AG08395 (cell line): Measurements from ENCODE around the gene CBS.
"Not testable (repeated sequence)": the region's sequence is repeated elsewhere in the genome, so short reads cannot be mapped to it uniquely, and the experiment has no call there.

Source experiments
- DNase-seq: peaks from one replicate; pipeline ENCODE4 v3.0.0; 2012; ENCODE audit warnings: mixed read lengths, low spot score

The CBS gene

DNA sequence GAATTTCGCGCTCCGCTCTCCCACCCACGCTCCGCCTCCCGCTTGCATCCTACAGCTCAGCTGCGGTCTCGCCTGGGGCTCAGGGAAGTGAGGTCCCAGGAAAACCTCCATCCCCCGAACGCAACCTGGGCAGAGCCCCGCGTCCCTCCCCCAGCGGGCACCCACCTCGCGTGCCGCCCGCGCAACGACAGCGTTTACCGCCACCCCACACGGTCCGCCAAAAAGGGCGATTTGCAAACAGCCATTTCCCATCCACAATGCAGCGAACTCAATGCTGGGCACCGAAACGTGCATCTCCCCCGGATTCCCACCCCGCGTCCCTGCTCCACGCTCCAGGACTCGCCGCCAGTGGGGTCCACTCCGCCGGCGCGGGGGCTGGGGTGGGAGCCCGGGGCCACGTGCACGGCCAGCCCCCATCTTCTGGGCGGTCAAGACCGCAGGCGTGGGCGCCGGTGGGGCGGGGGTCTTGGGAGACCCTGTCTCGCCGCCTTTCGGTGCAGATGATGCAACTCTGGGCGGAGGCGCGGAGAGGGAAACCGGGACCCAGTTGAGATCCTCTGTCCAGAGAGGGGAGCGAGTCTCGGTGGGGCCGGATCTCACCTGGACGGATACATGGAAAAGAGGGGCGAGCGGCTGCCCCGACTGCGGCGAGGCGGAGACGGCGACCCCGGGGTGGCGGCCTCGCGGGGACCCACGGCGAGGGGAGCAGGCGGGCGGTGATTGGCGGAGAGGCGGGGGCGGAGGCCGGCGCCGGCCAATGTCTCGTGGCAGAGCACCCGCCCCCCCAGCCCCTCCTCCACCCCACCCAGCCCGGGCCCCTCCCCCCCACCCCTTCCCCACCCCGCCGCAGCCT is at the start of gene CBS:
Gene CBS (minus strand): TSS at position 666 of the 853 bp plus-strand sequence. CDS start 3,642 bp downstream, outside the sequence.
- DNase-seq, result not testable (repeated sequence)

DNA sequence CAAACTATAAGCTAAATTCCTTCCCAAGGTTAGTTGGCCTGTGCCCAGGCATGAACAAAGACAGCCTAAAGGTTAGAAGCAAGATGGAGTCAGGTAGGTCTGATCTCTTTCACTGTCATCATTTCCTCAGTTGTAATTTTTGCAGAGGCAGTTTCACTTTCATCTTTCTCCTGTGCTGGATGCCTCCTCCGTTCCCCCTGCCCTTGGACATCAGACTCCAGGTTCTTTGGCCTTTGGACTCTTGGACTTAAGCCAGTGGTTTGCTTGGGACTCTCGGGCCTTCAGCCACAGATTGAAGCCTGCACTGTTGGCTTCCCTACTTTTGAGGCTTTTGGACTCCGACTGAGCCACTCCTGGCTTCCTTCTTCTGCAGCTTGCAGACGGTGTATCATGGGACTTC is 40.3 kb upstream of the CBS start:
- not testable (repeated sequence) for DNase-seq

DNA sequence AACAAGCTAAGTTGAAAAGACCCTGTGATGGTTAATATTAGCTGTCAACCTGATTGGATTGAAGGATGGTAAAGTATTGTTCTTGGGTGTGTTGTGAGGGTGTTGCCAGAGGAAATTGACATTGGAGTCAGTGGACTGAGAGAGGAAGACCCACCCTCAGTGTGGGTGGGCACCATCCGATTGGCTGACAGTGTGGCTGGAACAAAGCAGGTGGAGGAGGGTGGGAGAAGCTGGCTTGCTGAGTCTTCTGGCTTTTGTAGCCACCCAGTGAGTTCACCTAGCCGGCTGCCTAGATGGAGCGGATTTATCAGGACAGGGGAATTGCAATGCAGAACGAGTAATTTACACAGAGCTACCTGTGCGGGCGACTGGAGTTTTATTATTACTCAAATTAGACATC is 38.8 kb upstream of the CBS start:
- not testable (repeated sequence) for DNase-seq

DNA sequence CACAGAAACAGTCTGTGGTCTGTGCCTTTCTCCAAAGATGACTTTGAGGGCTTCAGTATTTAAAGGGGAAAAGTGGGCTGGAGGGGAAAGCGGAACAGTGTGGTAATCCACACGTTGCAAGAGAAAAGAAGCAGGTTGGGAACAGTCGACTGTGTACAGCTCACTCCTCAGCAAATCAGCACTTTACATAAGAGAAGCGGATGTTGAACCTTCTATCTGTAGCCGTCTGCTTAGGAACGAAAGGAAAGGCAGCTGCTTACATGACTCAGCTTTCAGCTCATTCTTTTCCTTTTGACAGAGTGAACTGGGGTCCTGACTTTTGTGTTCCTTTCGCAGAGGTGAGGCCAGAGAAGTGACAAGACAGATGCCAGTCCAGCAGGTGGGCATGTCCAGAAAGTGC is 33.4 kb upstream of the CBS start:
- not testable (repeated sequence) for DNase-seq

DNA sequence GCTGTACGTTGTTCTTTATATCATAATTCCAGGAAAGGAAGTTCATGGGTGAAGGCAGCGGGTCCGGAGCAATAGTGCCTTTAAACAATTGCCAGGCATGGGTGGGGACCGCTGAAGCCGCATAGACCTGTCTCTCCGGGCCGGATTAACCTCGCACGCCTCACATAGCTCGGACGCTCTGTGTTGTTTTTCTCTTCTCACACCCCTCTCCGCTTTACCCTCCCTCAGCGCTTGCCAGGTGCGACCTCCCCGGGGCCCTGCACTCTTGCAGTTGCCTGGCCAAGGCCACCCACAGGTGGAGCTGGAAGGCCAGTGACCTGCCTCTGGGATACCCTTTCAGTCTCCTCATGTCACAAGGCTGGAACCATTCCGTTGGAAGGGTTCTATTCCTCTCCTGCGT is 32.5 kb upstream of the CBS start:
- DNase-seq, result not testable (repeated sequence)

DNA sequence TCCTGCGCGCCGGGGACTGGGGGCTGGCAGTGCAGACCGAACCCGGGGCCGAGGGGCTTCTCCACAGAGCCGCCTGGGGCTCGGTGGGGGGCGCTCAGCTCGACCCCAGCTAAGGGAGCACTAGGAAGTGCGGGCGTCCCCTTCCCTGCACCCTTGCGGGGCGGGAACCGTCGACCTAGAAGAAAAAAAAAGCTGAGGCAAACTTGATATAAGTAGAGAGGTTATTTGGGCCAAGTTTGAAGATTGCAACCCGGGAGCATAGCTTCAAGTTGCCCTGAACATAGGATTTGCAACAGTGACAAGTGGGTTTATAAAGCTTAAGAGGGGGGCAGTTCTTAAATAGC is 32.1 kb upstream of the CBS start:
- DNase-seq, result not testable (repeated sequence)

DNA sequence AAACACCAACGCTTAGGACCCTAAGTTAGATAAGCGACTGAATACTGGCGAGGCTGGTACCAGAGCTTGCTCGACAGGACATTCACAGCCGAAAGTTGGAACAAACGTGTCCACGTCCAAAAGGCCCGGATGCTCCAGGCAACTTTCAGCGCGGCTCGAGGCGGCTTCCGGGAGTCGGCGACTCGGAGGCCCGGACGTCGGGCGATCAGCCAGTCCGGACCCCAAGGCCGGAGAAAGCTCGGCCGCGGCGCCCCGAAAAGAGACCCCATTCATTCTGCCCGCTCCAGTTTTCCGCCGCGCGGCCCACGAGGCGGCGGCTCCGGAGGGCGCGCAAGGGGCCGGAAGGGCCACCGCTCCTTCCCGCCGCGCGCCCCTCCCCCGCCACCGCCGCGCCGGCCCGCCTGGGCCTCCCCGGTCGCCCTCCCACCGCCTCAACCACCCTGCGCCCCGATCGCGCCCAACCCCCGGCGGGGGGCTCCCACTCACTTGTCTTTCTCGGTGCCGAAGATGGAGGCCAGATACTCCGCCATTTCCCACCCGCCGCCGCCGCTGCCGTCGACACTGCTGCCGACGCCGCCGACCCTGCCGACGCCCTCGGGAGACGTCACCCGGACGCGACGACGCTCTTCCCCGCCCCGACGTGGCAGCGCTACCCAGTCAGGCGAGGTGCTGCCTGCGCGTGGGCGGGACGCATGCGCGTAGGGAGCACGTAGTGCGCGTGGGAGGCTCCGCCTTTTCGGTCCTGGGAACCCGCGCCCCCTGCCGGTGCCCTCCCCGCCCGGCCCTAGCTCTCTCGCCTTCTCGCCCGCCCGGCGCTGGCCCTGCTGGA is 31.5 kb upstream of the CBS start, which contains the start of gene U2AF1:
Gene U2AF1 (minus strand): TSS at position 606 of the 829 bp plus-strand sequence. CDS start 76 bp downstream, at position 530.
- DNase-seq, result not testable (repeated sequence)

DNA sequence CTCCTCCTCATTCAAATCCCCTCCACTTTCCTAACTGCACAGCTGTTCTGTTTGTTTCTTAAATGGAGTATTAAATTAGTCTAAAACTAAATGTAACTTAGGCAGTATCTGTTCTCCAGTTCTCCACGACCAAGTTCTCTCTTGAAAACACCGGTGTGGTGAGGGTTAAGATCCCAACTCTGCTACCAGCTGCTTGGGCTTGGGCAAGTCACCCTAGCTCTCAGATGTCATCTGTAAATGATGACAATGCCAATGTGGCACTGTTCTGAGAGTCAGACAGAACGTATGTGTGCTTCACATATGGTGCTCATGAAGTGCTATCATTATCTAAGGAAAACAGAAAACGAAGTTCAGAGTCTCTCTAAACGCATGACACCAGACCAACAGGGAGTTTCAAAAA is 29.0 kb upstream of the CBS start:
- DNase-seq, result not testable (repeated sequence)

DNA sequence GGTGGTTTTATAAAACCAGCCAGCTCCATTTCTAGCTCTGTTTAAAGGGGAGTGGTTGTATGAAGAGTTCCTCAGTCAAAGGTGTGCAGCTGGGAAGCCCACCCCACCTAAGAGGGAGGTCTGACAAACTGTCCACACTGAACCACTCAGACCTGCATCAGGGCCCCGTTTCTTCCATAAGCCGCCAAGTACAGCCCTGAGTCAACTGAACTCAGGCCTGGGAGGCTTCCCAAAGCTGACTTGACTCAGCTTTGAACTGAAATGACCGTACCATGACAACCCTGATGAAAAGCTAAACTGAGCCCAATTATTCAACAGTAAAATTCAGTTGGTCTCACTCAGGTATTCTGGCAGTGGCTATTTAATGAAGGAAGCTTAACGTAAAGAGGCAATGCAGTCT is 26.6 kb upstream of the CBS start:
- not testable (repeated sequence) for DNase-seq

DNA sequence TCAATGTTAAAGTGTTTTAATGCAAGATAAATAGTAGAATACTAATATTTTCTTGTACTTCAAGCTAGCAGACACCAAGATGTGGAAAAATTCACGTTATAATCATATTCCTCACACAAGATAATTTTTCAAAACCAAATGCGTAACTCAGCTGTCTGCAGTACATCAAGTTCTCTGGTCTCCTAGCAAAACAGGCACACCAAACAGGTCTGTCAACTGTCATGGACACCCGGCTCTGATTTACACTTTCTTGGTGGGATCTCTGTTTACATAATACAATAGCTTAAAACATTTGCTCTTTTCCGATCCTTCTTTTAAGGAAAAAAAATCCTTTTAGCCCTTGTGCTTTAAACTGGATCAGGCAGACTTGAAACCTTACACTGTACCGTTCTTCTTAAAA is 26.0 kb upstream of the CBS start:
- DNase-seq, result not testable (repeated sequence)

DNA sequence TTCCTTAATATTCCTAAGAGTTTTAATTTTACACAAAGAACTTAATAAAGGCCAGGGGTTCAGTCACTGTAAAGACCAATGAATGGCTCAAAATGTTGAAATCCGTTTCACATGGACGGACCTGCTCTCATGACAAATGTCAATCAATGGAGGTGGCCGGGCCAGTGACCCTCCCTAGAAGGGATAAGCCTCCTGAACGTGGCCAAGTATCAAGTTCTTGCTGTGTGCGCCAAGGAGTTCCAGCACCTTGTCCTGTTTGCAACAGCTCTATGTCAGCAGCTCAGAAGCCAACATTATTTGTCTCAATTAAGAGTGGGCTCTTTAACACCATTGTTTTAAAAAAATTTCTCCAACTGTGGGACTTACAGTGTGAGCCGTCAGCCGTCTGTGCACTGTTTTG is 25.4 kb upstream of the CBS start:
- not testable (repeated sequence) for DNase-seq

DNA sequence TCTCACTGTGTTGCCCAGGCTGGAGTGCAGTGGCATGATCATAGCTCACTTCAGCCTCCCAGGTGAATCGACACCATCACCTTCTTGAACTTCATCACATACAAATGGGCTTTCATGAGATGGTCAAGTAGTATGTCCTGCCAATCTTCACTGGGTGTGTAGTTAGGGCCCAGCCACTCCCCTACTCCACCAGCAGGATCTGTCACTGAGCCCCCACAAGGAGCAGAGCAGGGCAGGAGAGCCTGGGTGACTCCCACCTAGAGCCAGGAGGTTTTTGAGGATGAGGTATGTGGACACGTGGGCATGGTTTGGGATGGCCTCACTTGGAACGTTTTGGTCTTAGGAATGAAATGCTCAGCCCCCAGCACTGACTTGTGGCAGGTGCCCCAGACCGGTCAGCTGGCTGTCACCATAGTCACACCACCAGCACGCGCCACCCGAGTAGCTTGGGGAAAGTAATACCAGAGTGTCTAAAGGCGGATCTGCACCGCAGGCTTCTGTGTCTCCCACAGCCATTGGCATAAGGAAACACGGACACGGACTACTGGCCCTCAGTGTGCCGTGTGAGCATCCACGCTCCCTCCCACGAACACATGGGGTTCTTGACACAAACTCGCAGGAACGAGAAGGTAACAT is 16.5 kb upstream of the CBS start:
- not testable (repeated sequence) for DNase-seq

DNA sequence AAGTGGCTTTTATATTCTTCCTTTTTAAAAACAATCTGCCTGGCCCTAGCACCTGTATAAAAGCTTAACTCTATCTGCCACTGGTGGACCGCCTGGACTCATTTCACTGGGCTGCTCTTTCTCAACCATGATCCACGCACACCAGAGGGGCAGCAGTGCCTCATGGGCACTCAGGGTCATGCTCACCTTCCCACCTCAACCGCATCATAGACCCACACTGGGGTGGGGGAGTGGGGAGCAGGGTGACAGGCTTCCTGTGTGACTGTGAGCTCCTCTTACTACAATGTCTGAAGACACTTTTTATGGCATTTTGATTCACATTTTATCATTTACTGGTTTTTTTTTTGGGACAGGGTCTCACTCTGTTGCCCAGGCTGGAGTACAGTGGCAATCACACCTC is 15.3 kb upstream of the CBS start:
- DNase-seq, result not testable (repeated sequence)

DNA sequence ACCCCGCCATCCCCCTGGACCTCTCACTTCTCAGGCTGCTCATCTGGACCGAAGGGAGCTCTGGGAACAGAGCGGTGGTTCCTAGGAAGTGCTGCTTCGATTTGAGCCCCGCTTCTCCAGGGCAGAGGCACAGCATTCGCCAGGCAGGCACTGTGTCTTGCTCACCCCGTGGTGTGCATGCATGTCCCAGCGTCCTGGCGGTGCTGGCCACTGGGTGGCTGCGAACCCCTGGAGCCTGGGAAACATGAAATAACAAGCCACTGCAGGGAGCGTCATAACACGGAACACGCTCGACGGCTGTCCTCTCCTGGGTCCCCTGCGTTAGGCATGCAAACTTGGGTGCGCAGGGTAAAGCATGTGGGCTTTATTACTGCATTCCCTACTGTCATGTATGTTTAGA is 13.8 kb upstream of the CBS start:
- DNase-seq, result not testable (repeated sequence)

DNA sequence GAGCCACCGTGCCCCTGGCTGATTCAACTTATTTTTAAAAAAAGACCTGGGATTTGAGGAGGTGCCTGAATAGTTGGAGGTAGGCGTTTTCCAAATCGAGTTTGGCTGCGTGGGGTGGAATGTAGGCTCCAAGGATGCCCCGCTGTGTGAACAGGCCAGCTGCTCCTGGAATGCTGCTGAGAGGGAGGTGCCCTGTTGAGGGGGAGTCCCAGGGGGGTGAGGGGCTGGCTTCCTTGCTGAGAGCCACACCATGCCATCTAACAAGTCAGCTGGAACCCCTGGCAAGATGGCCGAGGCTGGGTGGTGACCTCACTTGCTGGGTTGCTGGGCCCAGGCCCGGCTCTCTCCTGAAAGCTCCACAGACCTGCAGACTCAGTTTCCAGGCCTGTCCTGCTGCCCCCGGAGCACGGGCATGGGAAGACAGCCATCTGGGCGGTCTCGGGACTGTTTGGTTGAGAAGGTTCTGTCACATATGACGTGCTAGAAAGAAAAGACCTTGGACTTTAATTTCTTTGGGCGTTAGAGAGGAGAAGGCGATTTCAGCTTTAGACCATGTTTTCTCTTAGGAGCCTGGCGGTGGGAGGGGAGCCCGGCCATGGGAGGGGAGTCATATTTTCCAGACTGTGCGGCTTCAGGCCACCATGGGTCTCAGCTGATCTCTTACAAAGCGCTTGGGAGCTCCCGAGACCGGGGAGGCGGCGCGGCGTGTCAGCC is 7.1 kb upstream of the CBS start:
- DNase-seq, result not testable (repeated sequence)

DNA sequence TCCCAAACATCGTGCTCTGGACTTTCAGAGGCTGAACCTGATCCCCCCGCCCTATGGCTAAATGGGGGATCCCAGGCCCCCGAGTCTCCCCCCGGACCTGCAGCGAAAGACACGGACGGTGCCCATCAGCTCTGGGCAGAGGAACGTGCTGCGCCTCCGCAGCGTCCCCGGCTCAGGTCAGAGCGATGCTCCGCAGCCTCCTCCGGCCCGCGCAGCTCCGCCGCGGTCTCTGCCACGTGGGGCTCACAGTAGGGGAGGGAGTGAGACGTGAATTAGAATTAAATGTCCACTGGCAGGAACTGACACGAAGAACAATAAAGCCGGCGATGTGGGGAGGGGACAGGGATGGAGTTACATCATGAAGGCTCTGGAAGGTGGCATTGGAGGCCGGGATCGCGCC is 1.0 kb upstream of the CBS start:
- DNase-seq, result not testable (repeated sequence)

DNA sequence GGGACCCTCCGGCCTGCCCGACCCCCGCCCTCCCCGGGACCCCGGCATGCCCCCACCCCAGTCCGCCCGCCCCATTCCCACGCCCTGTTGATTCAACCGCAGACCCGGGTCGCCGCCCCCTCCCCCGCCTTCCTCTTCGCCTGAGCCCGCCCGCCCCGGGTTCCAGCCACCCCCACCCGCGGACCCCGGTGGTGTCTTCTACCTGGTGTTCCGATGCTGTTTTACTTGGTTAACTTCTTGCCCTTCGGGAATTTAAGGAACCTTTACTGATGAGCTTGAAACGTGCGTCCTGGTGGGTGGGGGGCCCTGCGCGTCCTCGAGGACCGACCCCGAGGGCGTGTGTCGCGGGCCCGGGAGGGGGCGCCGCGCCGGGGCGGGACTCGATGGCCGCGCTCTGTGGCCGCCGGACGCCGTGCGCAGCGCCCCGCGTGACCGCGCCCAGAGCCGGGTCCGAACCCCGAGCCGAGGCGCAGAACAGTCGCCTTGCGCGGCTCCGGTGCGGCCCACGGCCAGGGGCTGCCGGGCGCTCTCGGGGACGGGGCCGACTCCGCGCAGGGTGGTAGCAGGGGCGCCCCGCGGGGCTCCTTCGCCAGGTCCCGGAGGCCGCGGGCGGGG is 495 bp upstream of the CBS start:
- not testable (repeated sequence) for DNase-seq

DNA sequence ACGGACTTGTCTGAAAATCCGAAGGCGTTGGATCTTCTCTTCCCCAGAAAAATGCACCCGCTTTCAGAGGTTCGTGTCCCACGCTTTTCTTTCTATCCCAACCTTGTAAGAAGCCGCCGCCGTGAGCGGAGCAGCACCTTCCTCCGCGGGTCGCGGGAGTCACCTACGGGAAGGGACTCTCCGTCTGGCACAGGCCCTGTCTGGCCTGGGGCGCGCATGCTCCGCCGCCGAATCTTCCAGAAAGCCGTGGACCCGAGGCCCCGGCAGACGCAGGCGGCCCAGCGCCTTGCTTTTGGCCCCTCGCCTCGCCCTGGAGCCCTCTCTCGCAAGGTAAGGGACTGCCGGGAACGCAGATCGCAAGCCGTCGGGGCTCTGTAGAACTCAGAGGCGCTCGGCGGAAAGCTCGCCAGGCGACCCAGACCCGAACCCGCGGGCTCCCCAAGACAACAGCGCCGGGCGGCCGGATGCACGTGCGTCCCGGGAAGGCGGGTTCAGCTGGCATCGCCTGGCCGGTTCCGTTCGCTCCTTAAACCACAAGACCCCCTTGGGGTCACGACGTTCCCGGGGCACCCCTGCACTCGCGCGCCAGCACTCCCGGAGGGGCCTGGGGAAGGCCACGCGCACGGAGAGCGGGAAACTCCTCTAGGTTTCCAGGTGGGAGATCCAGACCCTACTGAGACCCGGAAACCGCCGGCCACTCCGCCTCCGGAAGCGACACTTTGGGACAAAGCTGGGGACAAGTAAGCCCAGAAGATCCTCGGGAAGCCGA is 1.1 kb downstream of the CBS start:
- DNase-seq, result not testable (repeated sequence)

DNA sequence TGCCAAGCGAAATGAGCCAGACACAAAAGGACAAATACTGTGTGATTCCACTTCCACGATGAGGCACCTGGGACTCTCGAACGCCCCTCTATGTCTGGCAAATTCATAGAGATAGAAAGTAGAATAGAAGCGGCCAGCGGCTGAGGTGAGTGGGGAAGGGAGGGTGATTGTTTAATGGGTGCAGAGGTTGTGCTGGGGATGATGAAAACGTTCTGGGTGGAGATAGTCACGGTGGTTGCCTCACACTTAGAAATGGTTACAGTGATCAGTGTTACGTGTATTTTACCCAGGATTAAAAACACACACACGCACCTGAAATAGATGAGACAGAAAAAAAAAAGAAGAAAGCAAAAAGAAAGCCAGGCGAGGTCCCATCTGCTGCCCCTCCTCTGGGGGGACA is 2.9 kb downstream of the CBS start:
- not testable (repeated sequence) for DNase-seq

DNA sequence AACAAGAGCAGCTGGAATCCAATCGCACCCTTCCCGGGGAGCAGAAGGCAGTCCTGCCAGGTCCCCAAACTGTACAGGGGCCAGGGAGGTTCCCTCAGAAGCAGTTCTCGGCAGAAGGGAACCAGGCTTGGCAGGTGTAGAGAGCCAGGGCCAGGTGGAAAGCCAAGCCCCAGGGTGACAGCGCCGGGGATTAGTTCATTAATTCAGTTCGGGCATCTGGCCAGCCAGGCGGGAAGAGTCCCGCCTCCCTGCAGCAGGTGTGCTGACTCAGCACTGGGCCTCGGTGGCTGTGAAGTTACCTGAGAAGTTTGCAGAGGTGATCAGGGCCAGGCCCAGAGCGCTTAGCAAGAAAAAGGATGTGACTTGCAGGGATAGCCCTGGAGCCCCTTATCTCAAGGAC is 6.0 kb downstream of the CBS start:
- DNase-seq, result not testable (repeated sequence)
